Astrocyte (in vitro differentiated cells and primary cell): Measurements from ENCODE around the gene SVIL. TPM values are rescaled to one million over a fixed set of nuclear protein-coding genes. Genes with fewer than 3 reads are reported as not detected.

Experiments
- DNase-seq: peaks from one replicate; pipeline ENCODE4 v3.0.0-alpha.2; 2010; ENCODE audit warnings: low read depth
- FAIRE-seq: peaks from 2 replicates; lab custom pipeline; 2011; peaks lifted over from hg19 to GRCh38; lab: Jason Lieb, UNC
- H2AFZ ChIP-seq: 2 replicates; pipeline ENCODE4 v1.6.0; 2012; ENCODE audit warnings: low read depth, low read length, inconsistent platforms
- H3K27ac ChIP-seq: 2 replicates; pipeline ENCODE4 v1.5.1; 2011; ENCODE audit warnings: low read depth, low read length, inconsistent platforms
- H3K27me3 ChIP-seq: 2 replicates; pipeline ENCODE4 v1.6.0; 2011; ENCODE audit warnings: low read length, inconsistent platforms; ENCODE audit not compliant: insufficient read depth
- H3K36me3 ChIP-seq: 2 replicates; pipeline ENCODE4 v1.5.1; 2011; ENCODE audit warnings: low read length, inconsistent platforms; ENCODE audit not compliant: insufficient read depth
- H3K4me1 ChIP-seq: 2 replicates; pipeline ENCODE4 v1.5.1; 2011; ENCODE audit warnings: low read length, inconsistent platforms; ENCODE audit not compliant: insufficient read depth
- H3K4me2 ChIP-seq: 2 replicates; pipeline ENCODE4 v1.6.0; 2012; ENCODE audit warnings: low read length, inconsistent platforms
- H3K4me3 ChIP-seq: 2 replicates; pipeline ENCODE4 v1.5.1; 2011; ENCODE audit warnings: low read depth, mild to moderate bottlenecking, low read length, inconsistent platforms; ENCODE audit not compliant: insufficient read depth
- H3K79me2 ChIP-seq: 2 replicates; pipeline ENCODE4 v1.6.0; 2012; ENCODE audit warnings: mild to moderate bottlenecking, low read length, inconsistent platforms; ENCODE audit not compliant: insufficient read depth
- H3K9ac ChIP-seq: 2 replicates; pipeline ENCODE4 v1.6.0; 2012; ENCODE audit warnings: mild to moderate bottlenecking, low read length, inconsistent platforms
- H3K9me3 ChIP-seq: 2 replicates; pipeline ENCODE4 v1.5.1; 2012; ENCODE audit warnings: low read depth, mild to moderate bottlenecking, low read length, inconsistent platforms; ENCODE audit not compliant: insufficient read depth
- H4K20me1 ChIP-seq: 2 replicates; pipeline ENCODE4 v1.6.0; 2012; ENCODE audit warnings: low read length, inconsistent platforms; ENCODE audit not compliant: insufficient read depth
- H3K27ac Mint-ChIP-seq: one replicate; pipeline ENCODE4 v1.8.0; 2021; ENCODE audit warnings: mild to moderate bottlenecking, mixed read lengths; ENCODE audit not compliant: unreplicated experiment
- H3K27me3 Mint-ChIP-seq: one replicate; pipeline ENCODE4 v1.8.0; 2021; ENCODE audit warnings: low read depth, mixed read lengths; ENCODE audit not compliant: unreplicated experiment
- H3K36me3 Mint-ChIP-seq: one replicate; pipeline ENCODE4 v1.8.0; 2021; ENCODE audit warnings: low read depth, mixed read lengths; ENCODE audit not compliant: unreplicated experiment
- H3K4me1 Mint-ChIP-seq: one replicate; pipeline ENCODE4 v1.8.0; 2021; ENCODE audit warnings: low read depth, mixed read lengths; ENCODE audit not compliant: unreplicated experiment
- H3K4me3 Mint-ChIP-seq: one replicate; pipeline ENCODE4 v1.8.0; 2021; ENCODE audit warnings: mild to moderate bottlenecking, moderate library complexity, mixed read lengths; ENCODE audit not compliant: unreplicated experiment
- H3K9me3 Mint-ChIP-seq: one replicate; pipeline ENCODE4 v1.8.0; 2021; ENCODE audit warnings: mild to moderate bottlenecking, mixed read lengths; ENCODE audit not compliant: unreplicated experiment
- CTCF ChIP-seq: IDR thresholded peaks from 2 replicates; pipeline ENCODE4 v1.5.1; 2011; ENCODE audit warnings: low read depth, mild to moderate bottlenecking, inconsistent platforms, low read length, moderate library complexity; ENCODE audit not compliant: insufficient read depth
- EZH2 ChIP-seq: IDR thresholded peaks from 2 replicates; pipeline ENCODE4 v1.6.1; 2012; ENCODE audit warnings: mild to moderate bottlenecking, low read length, inconsistent platforms; ENCODE audit not compliant: insufficient read depth
- total RNA-seq: library from RNA; stranded (reverse); gene quantifications from 2 replicates; pipeline ENCODE4 v1.2.1, GENCODE V29; 2021

SVIL gene
- total RNA-seq, 1 donor from 2014 or later: 70.4 TPM

GRCh38 chr10:29608476-29609301, 26.1 kb downstream of the SVIL start:
- peaks cover 27% of the 10 kb centered on the region for H3K4me1 Mint-ChIP-seq
- Histone ChIP-seq H3K27me3 (no peaks in the 10 kb centered on the region), H3K9me3 (peaks cover 4% of the 10 kb centered on the region), H3K4me3 (no peak overlapping the region), H4K20me1 (peaks cover 72% of the 10 kb centered on the region), H3K79me2 (peaks cover 46% of the 10 kb centered on the region), H3K4me1 (peaks cover 3% of the 10 kb centered on the region), H3K4me2 (no peak overlapping the region), H3K36me3 (no peaks in the 10 kb centered on the region), H2AFZ (no peak overlapping the region), H3K9ac (no peak overlapping the region), H3K27ac (no peak overlapping the region)
- no peak overlapping the region for H3K4me3 Mint-ChIP-seq
- FAIRE-seq (no peak), DNase-seq (no peak)
- TF ChIP-seq EZH2: no peak
- TF ChIP-seq CTCF: no peak
- H3K9me3 Mint-ChIP-seq: peaks cover 2% of the 10 kb centered on the region
- no peak overlapping the region for H3K27ac Mint-ChIP-seq
- H3K36me3 Mint-ChIP-seq: peaks cover 23% of the 10 kb centered on the region
- H3K27me3 Mint-ChIP-seq: no peaks in the 10 kb centered on the region

- H3K4me3 Mint-ChIP-seq: no peak overlapping the region
- DNase-seq: no peak
These were observed 26.7 kb downstream of the SVIL start for GRCh38 chr10:29608062-29608461.

More at GRCh38 chr10:29608062-29608461, 26.7 kb downstream of the SVIL start:
- TF ChIP-seq CTCF: no peak
- TF ChIP-seq EZH2: no peak
- Histone ChIP-seq H4K20me1 (peaks cover 74% of the 10 kb centered on the region), H2AFZ (no peak overlapping the region), H3K79me2 (peaks cover 46% of the 10 kb centered on the region), H3K4me2 (no peak overlapping the region), H3K27me3 (no peaks in the 10 kb centered on the region), H3K9ac (no peak overlapping the region), H3K4me1 (no peaks in the 10 kb centered on the region), H3K9me3 (peaks cover 4% of the 10 kb centered on the region), H3K4me3 (no peak overlapping the region), H3K36me3 (no peaks in the 10 kb centered on the region), H3K27ac (no peak overlapping the region)
- Mint-ChIP-seq H3K9me3 (peaks cover 2% of the 10 kb centered on the region), H3K4me1 (peaks cover 29% of the 10 kb centered on the region), H3K27ac (no peak overlapping the region), H3K27me3 (no peaks in the 10 kb centered on the region), H3K36me3 (peaks cover 21% of the 10 kb centered on the region)
- no peak for FAIRE-seq
